Fibroblast of pulmonary artery (primary cell): ENCODE results near the gene EPHB1.

Experiments used
- DNase-seq: peaks from one replicate; pipeline ENCODE4 v3.0.0-alpha.2; 2010; ENCODE audit warnings: low read depth
- H3K4me3 ChIP-seq: replicated peaks from 2 replicates; pipeline ENCODE4 v1.5.1; 2011; ENCODE audit warnings: low read depth, mild to moderate bottlenecking, control low read depth, low read length, moderate library complexity
- TF ChIP-seq, protein P1 (sequence below): IDR thresholded peaks from 2 replicates; pipeline ENCODE4 v1.5.1; 2011; ENCODE audit warnings: mild to moderate bottlenecking, control low read depth, low read length, inconsistent platforms; ENCODE audit errors: missing control alignments

EPHB1 gene

GRCh38 chr3:135271177-135272025, 476.3 kb downstream of the EPHB1 start:
- DNase-seq: no peak
- TF ChIP-seq, protein P1, sequence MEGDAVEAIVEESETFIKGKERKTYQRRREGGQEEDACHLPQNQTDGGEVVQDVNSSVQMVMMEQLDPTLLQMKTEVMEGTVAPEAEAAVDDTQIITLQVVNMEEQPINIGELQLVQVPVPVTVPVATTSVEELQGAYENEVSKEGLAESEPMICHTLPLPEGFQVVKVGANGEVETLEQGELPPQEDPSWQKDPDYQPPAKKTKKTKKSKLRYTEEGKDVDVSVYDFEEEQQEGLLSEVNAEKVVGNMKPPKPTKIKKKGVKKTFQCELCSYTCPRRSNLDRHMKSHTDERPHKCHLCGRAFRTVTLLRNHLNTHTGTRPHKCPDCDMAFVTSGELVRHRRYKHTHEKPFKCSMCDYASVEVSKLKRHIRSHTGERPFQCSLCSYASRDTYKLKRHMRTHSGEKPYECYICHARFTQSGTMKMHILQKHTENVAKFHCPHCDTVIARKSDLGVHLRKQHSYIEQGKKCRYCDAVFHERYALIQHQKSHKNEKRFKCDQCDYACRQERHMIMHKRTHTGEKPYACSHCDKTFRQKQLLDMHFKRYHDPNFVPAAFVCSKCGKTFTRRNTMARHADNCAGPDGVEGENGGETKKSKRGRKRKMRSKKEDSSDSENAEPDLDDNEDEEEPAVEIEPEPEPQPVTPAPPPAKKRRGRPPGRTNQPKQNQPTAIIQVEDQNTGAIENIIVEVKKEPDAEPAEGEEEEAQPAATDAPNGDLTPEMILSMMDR: no peak
- no peak overlapping the region for H3K4me3 ChIP-seq

- TF ChIP-seq, protein P1: no peak
- H3K4me3 ChIP-seq: no peak overlapping the region
- DNase-seq: no peak
Measured at GRCh38 chr3:135272026-135272669, 477.1 kb downstream of the EPHB1 start.

GRCh38 chr3:135292162-135292561, 497.1 kb downstream of the EPHB1 start:
- DNase-seq: no peak
- H3K4me3 ChIP-seq: no peak overlapping the region
- TF ChIP-seq, protein P1: no peak

DNA sequence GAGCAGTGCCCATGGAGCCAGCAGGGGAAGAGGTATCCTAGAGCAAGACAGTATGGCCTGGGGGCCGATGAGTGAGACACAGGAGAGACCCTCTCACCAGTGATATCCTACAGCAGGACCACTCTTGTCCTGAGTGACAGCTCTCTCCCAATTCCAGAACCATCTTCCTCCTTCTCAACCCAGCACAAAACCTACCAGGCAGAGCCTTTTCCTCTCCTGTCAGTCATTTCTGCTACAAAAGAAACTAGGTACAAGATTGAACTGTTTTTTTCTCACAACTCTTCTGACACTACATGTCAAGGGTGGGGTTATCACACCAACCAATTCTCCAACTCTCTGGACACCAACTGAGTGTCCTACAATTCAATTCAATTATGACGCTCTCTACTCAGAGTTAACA, 506.6 kb downstream of the EPHB1 start:
- DNase-seq: no peak
- no peak overlapping the region for H3K4me3 ChIP-seq
- TF ChIP-seq, protein P1: no peak

- no peak for DNase-seq
- TF ChIP-seq, protein P1: no peak
- H3K4me3 ChIP-seq: no peak overlapping the region
Measured at GRCh38 chr3:135304378-135304777, 509.3 kb downstream of the EPHB1 start.
